GM18517 (cell line): ENCODE measurements around the gene UGCG.

Source experiments
- ATAC-seq: cut with Tn5 transposase; IDR thresholded peaks from one replicate; pipeline ENCODE4 v1.9.1; 2021; ENCODE audit warnings: mild to moderate bottlenecking, moderate library complexity; ENCODE audit not compliant: unreplicated experiment

UGCG gene

DNA sequence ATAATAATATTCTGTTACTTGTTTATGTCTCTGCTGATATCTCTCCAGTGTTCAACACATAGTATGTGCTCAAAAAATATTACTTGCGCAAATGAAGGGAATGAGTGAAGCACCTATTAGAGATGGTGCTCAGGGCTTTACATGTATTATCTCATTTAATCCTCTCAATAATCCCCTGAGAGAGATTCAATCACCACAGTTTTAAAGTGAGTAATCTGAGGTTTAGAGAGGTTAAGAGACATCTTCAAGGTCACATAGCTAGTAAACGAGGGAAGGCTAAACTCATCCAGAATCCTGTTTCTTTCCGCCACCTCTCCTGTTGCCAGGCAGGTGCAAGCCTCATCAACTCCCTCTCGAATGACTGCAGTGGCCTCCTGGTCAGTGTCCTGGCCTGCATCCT, 82.0 kb downstream of the UGCG start:
- ATAC-seq = no peak

DNA sequence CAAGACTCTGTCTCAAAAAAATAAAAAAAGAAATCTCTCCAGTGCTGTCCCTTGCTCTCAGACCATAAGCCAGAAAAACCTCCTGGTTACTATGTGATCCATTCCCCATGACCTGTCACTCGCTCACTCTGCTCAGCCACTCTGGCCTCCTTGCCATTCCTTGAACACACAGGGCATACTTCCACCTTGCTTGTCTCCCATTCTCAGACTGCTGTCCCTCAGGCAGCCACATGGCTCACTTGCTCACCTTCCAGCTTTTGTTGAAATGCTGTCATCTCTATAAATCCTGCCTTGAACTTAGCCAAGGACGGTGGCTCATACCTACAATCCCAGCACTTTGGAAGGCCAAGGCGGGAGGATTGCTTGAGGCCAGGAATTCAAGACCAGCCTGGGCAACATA, 82.9 kb downstream of the UGCG start:
- no peak for ATAC-seq

GRCh38 chr9:111980398-111980797, 83.8 kb downstream of the UGCG start:
- no peak for ATAC-seq

GRCh38 chr9:111983484-111983908, 86.9 kb downstream of the UGCG start:
- ATAC-seq = peak; percentile 75

- ATAC-seq = no peak
Measured at GRCh38 chr9:111984086-111984802, 87.6 kb downstream of the UGCG start.
